WTC11 (cell line): ENCODE data around the gene FARP2. TPM values are rescaled to one million over a fixed set of nuclear protein-coding genes. Genes with fewer than 3 reads are reported as not detected.

ENCODE experiments used
- ATAC-seq: fragments of 200-7000 bp; cut with Tn5 transposase; 2 replicates; pipeline ENCODE4 v1.10.0; 2021; ENCODE audit warnings: mild to moderate bottlenecking, moderate library complexity
- CTCF ChIA-PET: fragments of 300-600 bp; sonication (Branson Sonifier 250); formaldehyde crosslinking; loops from one replicate; lab custom pipeline; 2021; ENCODE audit warnings: antibody characterized with exemption; lab: Charles Lee
- POLR2A ChIA-PET: fragments of 350-600 bp; sonication (Branson Sonifier 250); formaldehyde crosslinking; loops from one replicate; lab custom pipeline; 2021; ENCODE audit warnings: antibody characterized with exemption; lab: Charles Lee
- DNase-seq: peaks from one replicate; pipeline ENCODE4 v3.0.0; 2021; ENCODE audit warnings: low spot score
- H3K27ac Mint-ChIP-seq: 2 replicates; pipeline ENCODE4 v1.8.0; 2021; ENCODE audit warnings: mixed read lengths
- H3K27me3 Mint-ChIP-seq: 2 replicates; pipeline ENCODE4 v1.8.0; 2021; ENCODE audit warnings: low read depth, mild to moderate bottlenecking, moderate library complexity, mixed read lengths
- H3K36me3 Mint-ChIP-seq: 2 replicates; pipeline ENCODE4 v1.8.0; 2021; ENCODE audit warnings: mixed read lengths
- H3K4me1 Mint-ChIP-seq: 2 replicates; pipeline ENCODE4 v1.8.0; 2022; ENCODE audit warnings: mixed read lengths
- H3K4me3 Mint-ChIP-seq: 2 replicates; pipeline ENCODE4 v1.8.0; 2021; ENCODE audit warnings: mild to moderate bottlenecking, moderate library complexity, mixed read lengths
- H3K9me3 Mint-ChIP-seq: 2 replicates; pipeline ENCODE4 v1.8.0; 2021; ENCODE audit warnings: mixed read lengths
- ARID4B ChIP-seq: sonication (generic); formaldehyde crosslinking; IDR thresholded peaks from 2 replicates; pipeline ENCODE4 v1.8.0; 2023; ENCODE audit warnings: missing genetic modification reagents, mild to moderate bottlenecking, borderline replicate concordance
- ATF1 ChIP-seq: sonication (generic); formaldehyde crosslinking; IDR thresholded peaks from 2 replicates; pipeline ENCODE4 v1.8.1; 2023; ENCODE audit warnings: mild to moderate bottlenecking, moderate library complexity, missing genetic modification reagents
- CDX4 ChIP-seq: fragments of 250-450 bp; sonication (Bioruptor Pico); IDR thresholded peaks from 2 replicates; pipeline ENCODE4 v1.9.0; 2021; ENCODE audit warnings: moderate library complexity, mild to moderate bottlenecking, inconsistent platforms, borderline replicate concordance
- E2F1 ChIP-seq: sonication (generic); formaldehyde crosslinking; IDR thresholded peaks from 2 replicates; pipeline ENCODE4 v1.8.0; 2022; ENCODE audit warnings: mild to moderate bottlenecking, missing genetic modification reagents
- EMX1 ChIP-seq: fragments of 250-450 bp; sonication (Bioruptor Pico); IDR thresholded peaks from 2 replicates; pipeline ENCODE4 v1.8.0; 2021; ENCODE audit warnings: mild to moderate bottlenecking
- ETV6 ChIP-seq: sonication (generic); formaldehyde crosslinking; IDR thresholded peaks from 2 replicates; pipeline ENCODE4 v1.8.1; 2022; ENCODE audit warnings: mild to moderate bottlenecking, missing genetic modification reagents
- FOXP4 ChIP-seq: sonication (generic); formaldehyde crosslinking; IDR thresholded peaks from 2 replicates; pipeline ENCODE4 v1.8.0; 2022; ENCODE audit warnings: mild to moderate bottlenecking, missing genetic modification reagents
- GABPB1 ChIP-seq: sonication (generic); formaldehyde crosslinking; IDR thresholded peaks from 2 replicates; pipeline ENCODE4 v1.8.1; 2023; ENCODE audit warnings: mild to moderate bottlenecking, missing genetic modification reagents
- MAX ChIP-seq: sonication (generic); formaldehyde crosslinking; IDR thresholded peaks from 2 replicates; pipeline ENCODE4 v1.8.0; 2022; ENCODE audit warnings: mild to moderate bottlenecking, missing genetic modification reagents
- MYBL2 ChIP-seq: sonication (generic); formaldehyde crosslinking; IDR thresholded peaks from 2 replicates; pipeline ENCODE4 v1.8.1; 2023; ENCODE audit warnings: mild to moderate bottlenecking, moderate library complexity, missing genetic modification reagents
- NR2C2 ChIP-seq: sonication (generic); formaldehyde crosslinking; IDR thresholded peaks from 2 replicates; pipeline ENCODE4 v1.8.0; 2022; ENCODE audit warnings: mild to moderate bottlenecking, missing genetic modification reagents
- OVOL2 ChIP-seq: fragments of 250-450 bp; sonication (Bioruptor Pico); IDR thresholded peaks from 2 replicates; pipeline ENCODE4 v1.9.0; 2021; ENCODE audit warnings: mild to moderate bottlenecking, borderline replicate concordance
- SMAD3 ChIP-seq: sonication (generic); formaldehyde crosslinking; IDR thresholded peaks from 2 replicates; pipeline ENCODE4 v1.8.0; 2022; ENCODE audit warnings: missing genetic modification reagents, mild to moderate bottlenecking, borderline replicate concordance
- ZBTB21 ChIP-seq: sonication (generic); formaldehyde crosslinking; IDR thresholded peaks from 2 replicates; pipeline ENCODE4 v1.8.1; 2023; ENCODE audit warnings: mild to moderate bottlenecking, missing genetic modification reagents, borderline replicate concordance
- ZMAT4 ChIP-seq: fragments of 250-450 bp; sonication (Bioruptor Pico); IDR thresholded peaks from 2 replicates; pipeline ENCODE4 v1.9.0; 2021; ENCODE audit warnings: mild to moderate bottlenecking
- ZNF396 ChIP-seq: fragments of 250-450 bp; sonication (Bioruptor Pico); IDR thresholded peaks from 2 replicates; pipeline ENCODE4 v1.8.0; 2021; ENCODE audit warnings: mild to moderate bottlenecking, moderate library complexity, borderline replicate concordance
- ZNF416 ChIP-seq: fragments of 250-450 bp; sonication (Bioruptor Pico); IDR thresholded peaks from 2 replicates; pipeline ENCODE4 v1.9.0; 2021; ENCODE audit warnings: mild to moderate bottlenecking, inconsistent platforms
- ZNF532 ChIP-seq: fragments of 250-450 bp; sonication (Bioruptor Pico); IDR thresholded peaks from 2 replicates; pipeline ENCODE4 v1.9.0; 2021; ENCODE audit warnings: mild to moderate bottlenecking, borderline replicate concordance
- total RNA-seq: library from RNA; stranded (reverse); gene quantifications from 3 replicates; pipeline ENCODE4 v1.2.3, GENCODE V29; 2021
- TF ChIP-seq, protein P1 (sequence below): sonication (generic); formaldehyde crosslinking; IDR thresholded peaks from 2 replicates; pipeline ENCODE4 v1.8.1; 2023; ENCODE audit warnings: mild to moderate bottlenecking, missing genetic modification reagents, moderate library complexity
- TF ChIP-seq, protein P2 (sequence below): sonication (generic); formaldehyde crosslinking; IDR thresholded peaks from 2 replicates; pipeline ENCODE4 v1.8.1; 2022; ENCODE audit warnings: low read depth, missing genetic modification reagents, borderline replicate concordance

The FARP2 gene
- total RNA-seq, 1 experiment from 2014 or later: 37.8 TPM

- CTCF ChIA-PET: interaction anchor here (1.7 kb wide), 1 partner anchor 25 kb away, joined by 6 read pairs; no protein-coding TSS in a partner anchor
- POLR2A ChIA-PET: no interaction called here
- TF ChIP-seq MYBL2 (CRISPR knock-in tag) (no peak), SMAD3 (no peak), E2F1 (CRISPR knock-in tag) (no peak), GABPB1 (CRISPR knock-in tag) (no peak), ARID4B (CRISPR knock-in tag) (no peak), ATF1 (CRISPR knock-in tag) (no peak), CDX4 (CRISPR knock-in tag) (no peak), FOXP4 (CRISPR knock-in tag) (no peak), EMX1 (no peak), OVOL2 (CRISPR knock-in tag) (no peak), MAX (CRISPR knock-in tag) (no peak), NR2C2 (CRISPR knock-in tag) (no peak), ZNF416 (CRISPR knock-in tag) (no peak)
- TF ChIP-seq, protein P1, sequence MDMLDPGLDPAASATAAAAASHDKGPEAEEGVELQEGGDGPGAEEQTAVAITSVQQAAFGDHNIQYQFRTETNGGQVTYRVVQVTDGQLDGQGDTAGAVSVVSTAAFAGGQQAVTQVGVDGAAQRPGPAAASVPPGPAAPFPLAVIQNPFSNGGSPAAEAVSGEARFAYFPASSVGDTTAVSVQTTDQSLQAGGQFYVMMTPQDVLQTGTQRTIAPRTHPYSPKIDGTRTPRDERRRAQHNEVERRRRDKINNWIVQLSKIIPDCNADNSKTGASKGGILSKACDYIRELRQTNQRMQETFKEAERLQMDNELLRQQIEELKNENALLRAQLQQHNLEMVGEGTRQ: no peak
These were observed 10.6 kb downstream of the FARP2 start for GRCh38 chr2:241366678-241367077.

GRCh38 chr2:241368643-241369042, 12.6 kb downstream of the FARP2 start:
- no peaks in the 10 kb centered on the region for H3K27me3 Mint-ChIP-seq
- peaks cover 18% of the 10 kb centered on the region for H3K4me1 Mint-ChIP-seq
- H3K36me3 Mint-ChIP-seq: peaks cover 3% of the 10 kb centered on the region; the same call in 1 of the 2 replicates
- H3K9me3 Mint-ChIP-seq: no peaks in the 10 kb centered on the region
- POLR2A ChIA-PET: no interaction called here
- ATAC-seq (no peak), DNase-seq (no peak)
- CTCF ChIA-PET: interaction anchor here (1.7 kb wide), 1 partner anchor 24 kb away, joined by 8 read pairs; no protein-coding TSS in a partner anchor
- H3K4me3 Mint-ChIP-seq: no peak overlapping the region
- no peak overlapping the region for H3K27ac Mint-ChIP-seq
- TF ChIP-seq ETV6 (CRISPR knock-in tag) (no peak), ZNF396 (CRISPR knock-in tag) (no peak), ZNF532 (CRISPR knock-in tag) (no peak), ZBTB21 (CRISPR knock-in tag) (no peak), ZMAT4 (CRISPR knock-in tag) (no peak), OVOL2 (CRISPR knock-in tag) (no peak)
- TF ChIP-seq, protein P2, sequence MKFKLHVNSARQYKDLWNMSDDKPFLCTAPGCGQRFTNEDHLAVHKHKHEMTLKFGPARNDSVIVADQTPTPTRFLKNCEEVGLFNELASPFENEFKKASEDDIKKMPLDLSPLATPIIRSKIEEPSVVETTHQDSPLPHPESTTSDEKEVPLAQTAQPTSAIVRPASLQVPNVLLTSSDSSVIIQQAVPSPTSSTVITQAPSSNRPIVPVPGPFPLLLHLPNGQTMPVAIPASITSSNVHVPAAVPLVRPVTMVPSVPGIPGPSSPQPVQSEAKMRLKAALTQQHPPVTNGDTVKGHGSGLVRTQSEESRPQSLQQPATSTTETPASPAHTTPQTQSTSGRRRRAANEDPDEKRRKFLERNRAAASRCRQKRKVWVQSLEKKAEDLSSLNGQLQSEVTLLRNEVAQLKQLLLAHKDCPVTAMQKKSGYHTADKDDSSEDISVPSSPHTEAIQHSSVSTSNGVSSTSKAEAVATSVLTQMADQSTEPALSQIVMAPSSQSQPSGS (CRISPR knock-in tag): no peak

More at GRCh38 chr2:241366678-241367077, 10.6 kb downstream of the FARP2 start:
- ATAC-seq: no peak
- no peaks in the 10 kb centered on the region for H3K36me3 Mint-ChIP-seq
- no peak overlapping the region for H3K4me3 Mint-ChIP-seq
- no peak for DNase-seq
- peaks cover 18% of the 10 kb centered on the region for H3K4me1 Mint-ChIP-seq
- H3K9me3 Mint-ChIP-seq: no peaks in the 10 kb centered on the region
- H3K27ac Mint-ChIP-seq: peak overlapping the region; percentile 57
- H3K27me3 Mint-ChIP-seq: no peaks in the 10 kb centered on the region
